HG03097 (cell line): Measurements from ENCODE around the gene PLCE1.

Experiments
- ATAC-seq: cut with Tn5 transposase; IDR thresholded peaks from one replicate; pipeline ENCODE4 v1.9.1; 2021; ENCODE audit not compliant: unreplicated experiment, low FRiP score

The PLCE1 gene

DNA sequence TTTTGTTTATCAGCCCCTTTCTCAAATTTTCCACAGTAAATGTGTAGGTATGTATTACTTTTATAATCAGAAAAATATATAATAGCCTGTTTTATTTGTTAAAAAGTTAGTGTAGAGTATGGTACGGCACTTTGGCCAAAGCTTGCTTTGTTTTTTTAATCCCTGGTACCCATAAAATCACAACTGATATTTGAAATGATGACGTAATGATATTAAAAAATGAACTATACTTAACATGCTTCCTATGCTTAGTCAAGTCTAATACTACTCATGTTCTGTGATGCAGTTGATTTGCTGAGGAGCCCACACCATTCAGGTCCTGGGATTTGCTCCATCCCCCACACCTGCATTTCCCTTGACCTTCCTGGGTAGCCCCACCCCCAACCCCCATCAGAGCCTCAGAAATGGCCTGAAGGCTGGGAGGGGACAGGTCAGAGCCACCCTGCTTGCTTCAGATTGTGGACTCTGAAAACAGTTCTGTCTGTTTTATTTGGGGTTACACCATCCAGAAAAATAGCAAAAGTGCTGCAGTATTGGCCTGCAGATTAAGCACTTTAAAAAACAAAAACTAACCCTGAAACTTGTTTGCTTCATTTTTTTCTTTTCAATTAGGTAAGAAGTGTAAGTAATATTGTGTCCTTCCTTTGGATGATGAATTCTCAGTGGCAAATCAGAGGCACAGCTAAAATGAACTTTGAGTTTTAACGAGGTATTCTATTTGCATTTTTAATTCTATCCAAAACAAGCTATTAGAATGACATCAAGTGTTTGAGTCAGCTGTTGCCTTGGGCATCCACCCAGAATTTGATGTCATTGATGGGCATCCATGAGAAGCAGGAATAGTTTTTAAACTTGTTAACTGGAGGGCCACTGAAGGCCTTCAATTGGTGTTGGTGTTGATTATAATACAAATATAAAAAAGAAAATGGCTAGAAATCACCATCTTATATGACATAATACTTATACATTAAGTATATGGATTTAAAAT, 23.3 kb downstream of the PLCE1 start:
- no peak for ATAC-seq

GRCh38 chr10:94018107-94018506, 24.4 kb downstream of the PLCE1 start:
- no peak for ATAC-seq

- no peak for ATAC-seq
Observed at GRCh38 chr10:94023906-94024305, 30.2 kb downstream of the PLCE1 start.

DNA sequence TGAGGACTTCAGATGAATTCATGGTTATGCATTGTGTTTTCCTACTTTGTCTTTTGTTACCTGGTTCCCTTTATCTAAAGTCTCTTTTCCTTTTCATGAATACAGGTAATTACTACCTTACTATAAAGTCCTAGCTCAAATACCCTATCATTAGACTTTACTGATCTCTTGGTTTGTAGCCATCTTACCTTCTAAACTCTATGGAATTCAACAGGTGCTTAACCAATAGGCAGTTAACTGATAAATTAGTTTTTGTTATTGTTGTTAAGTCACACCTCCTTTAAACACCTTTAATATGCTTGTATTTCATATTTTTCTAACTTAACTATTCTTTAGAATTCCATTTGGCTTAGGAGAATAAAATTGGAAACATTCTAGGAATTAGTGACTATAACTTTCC, 30.7 kb downstream of the PLCE1 start:
- ATAC-seq, result no peak

- ATAC-seq, result no peak
Observed at GRCh38 chr10:94025806-94026205, 32.1 kb downstream of the PLCE1 start.

GRCh38 chr10:94027197-94027596, 33.5 kb downstream of the PLCE1 start:
- ATAC-seq, result no peak

DNA sequence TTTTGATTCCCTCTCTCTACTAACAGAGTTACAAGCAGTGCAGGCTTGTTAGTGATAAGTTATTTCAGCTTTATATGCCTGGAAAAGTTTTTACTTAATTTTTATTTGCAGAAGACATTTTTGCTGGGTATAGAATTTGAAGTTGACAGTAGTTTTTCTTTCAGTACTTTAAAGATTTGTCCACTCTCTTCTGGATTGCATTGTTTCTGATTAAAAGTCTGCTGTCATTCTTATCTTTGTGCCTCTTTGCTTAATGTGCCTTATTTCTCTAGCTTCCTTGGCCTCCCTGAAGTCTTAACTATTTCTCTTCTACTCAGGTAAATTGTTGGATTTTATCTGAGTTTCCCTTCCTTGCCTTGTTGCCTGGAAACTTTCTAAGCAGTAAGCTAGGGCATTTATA, 36.2 kb downstream of the PLCE1 start:
- no peak for ATAC-seq

DNA sequence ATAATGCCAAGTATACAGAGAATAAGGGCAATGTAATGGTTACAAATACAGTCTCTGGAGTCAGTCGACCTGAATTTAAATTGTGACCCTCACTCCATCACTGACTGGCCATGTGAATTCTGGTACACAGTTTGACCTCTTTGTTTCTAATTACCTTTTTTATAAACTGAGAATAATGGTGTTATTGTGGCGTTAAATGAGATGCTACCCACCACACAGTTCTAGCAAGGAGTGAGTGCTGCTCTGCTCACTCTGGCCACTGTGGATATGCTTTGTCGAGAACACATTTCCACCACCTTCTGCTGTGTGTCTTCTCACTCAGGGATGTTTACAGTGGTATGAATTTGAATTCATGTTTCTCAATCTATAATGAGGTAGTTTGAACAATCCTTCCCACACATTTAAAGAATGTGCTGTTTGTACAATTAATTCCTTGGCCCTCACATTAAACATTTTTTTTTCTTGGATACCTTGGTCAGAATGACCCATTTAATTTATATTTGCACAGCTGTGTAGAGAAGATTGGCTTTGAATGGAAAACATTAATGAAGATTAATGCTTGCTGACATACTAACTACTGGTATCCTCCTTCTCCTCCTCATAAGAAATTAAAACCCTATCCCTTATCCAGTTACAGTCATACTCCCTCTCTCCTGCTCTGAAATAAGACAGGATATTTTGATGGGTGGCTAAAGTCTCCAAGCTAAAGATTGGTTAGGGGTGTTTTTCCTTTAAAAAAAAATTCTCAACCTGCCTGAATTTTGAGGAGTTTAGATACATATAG, 42.4 kb downstream of the PLCE1 start:
- ATAC-seq, result no peak

- no peak for ATAC-seq
Observed at GRCh38 chr10:94036766-94037033, 43.0 kb downstream of the PLCE1 start.

GRCh38 chr10:94037286-94037685, 43.6 kb downstream of the PLCE1 start:
- ATAC-seq, result no peak

DNA sequence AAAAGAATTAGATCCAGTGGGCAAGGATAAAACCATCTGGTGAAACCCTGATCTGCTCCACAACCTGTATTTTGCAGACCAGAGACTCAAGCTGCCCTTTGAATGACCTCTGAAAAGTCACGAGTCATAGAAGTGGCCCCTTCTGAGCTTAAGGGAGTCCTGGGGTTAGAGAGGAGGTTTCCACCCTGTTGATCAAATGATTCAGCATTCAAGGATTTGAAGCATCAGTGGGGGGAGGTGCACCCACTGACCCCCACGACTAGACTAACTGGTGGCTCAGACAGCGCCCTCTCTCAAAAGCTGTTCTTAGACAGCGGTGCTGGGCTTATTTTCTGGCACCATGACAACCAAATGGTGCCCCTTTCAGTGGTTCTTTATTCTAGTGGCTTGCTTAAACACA, 44.3 kb downstream of the PLCE1 start:
- ATAC-seq, result no peak

DNA sequence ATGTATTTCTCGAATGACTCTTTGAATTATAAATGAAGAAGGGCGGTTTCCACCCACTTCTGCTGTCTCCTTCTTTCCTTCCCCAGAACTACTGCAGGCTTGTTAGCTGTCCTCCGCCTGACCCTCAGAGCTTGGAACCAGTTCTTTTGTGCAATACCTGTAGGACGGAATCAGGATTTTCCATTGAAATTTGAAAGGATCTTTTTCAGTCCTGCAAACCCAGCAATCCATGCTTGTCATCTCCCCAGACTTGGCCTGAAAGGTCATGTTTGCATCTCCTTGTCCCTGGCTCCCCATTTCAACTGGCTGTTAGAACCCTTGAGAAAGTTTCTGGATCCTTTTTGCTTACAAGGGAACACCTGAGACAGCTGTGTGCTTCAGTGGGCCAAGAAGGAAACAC, 47.5 kb downstream of the PLCE1 start:
- no peak for ATAC-seq

GRCh38 chr10:94042001-94042833, 48.5 kb downstream of the PLCE1 start:
- ATAC-seq, result no peak

DNA sequence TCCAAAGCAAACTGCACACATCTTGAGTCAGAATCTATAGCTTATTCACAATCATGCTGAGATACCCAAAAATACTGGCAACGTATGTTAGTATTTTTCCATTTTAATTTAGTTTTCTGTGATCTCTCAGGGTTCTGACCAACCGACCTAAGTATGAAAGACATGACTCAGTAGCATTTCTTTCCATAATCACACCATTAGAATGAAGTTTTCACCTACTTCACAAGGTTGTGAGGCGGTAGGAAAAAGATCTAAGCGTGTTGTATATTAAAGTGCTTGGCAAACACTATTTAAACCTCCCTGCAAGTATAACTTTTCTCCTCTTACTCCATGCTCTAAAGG, 49.1 kb downstream of the PLCE1 start:
- no peak for ATAC-seq
